GM19099 (cell line): ENCODE data around the gene PLXDC1.

Experiments used
- POLR2A ChIP-seq: IDR thresholded peaks from 3 replicates; pipeline ENCODE4 v1.6.1; 2011; ENCODE audit warnings: low read depth; ENCODE audit not compliant: insufficient read length; ENCODE audit errors: extremely low read depth

PLXDC1 gene

GRCh38 chr17:39123627-39124026, 27.8 kb downstream of the PLXDC1 start:
- TF ChIP-seq POLR2A: no peak

- no peak for TF ChIP-seq POLR2A
Observed at GRCh38 chr17:39122991-39123390, 28.4 kb downstream of the PLXDC1 start.

GRCh38 chr17:39118674-39119419, 32.6 kb downstream of the PLXDC1 start:
- TF ChIP-seq POLR2A: no peak

- no peak for TF ChIP-seq POLR2A
Observed at GRCh38 chr17:39116224-39116623, 35.2 kb downstream of the PLXDC1 start.

GRCh38 chr17:39115135-39115534, 36.3 kb downstream of the PLXDC1 start:
- TF ChIP-seq POLR2A: no peak

- TF ChIP-seq POLR2A: no peak
Observed at GRCh38 chr17:39114723-39115122, 36.7 kb downstream of the PLXDC1 start.

- TF ChIP-seq POLR2A: no peak
Observed at GRCh38 chr17:39113871-39114270, 37.6 kb downstream of the PLXDC1 start.

- no peak for TF ChIP-seq POLR2A
Observed at GRCh38 chr17:39110435-39111136, 40.9 kb downstream of the PLXDC1 start.

- no peak for TF ChIP-seq POLR2A
Observed at GRCh38 chr17:39108461-39109375, 42.7 kb downstream of the PLXDC1 start.

- no peak for TF ChIP-seq POLR2A
Observed at GRCh38 chr17:39107973-39108372, 43.5 kb downstream of the PLXDC1 start.

- no peak for TF ChIP-seq POLR2A
Observed at GRCh38 chr17:39107155-39107554, 44.3 kb downstream of the PLXDC1 start.

GRCh38 chr17:39105705-39106104, 45.7 kb downstream of the PLXDC1 start:
- TF ChIP-seq POLR2A: no peak

- TF ChIP-seq POLR2A: no peak
Observed at GRCh38 chr17:39104657-39105056, 46.8 kb downstream of the PLXDC1 start.

GRCh38 chr17:39104046-39104445, 47.4 kb downstream of the PLXDC1 start:
- TF ChIP-seq POLR2A: no peak

GRCh38 chr17:39101091-39101490, 50.3 kb downstream of the PLXDC1 start:
- no peak for TF ChIP-seq POLR2A
